Left renal pelvis (tissue), 4 donors: ENCODE results near the gene SBK3. TPM values are rescaled to one million over a fixed set of nuclear protein-coding genes. Genes with fewer than 3 reads are reported as not detected.

ENCODE experiments used
- DNase-seq, 4 donors: peaks; one replicate each; pipeline ENCODE4 v3.0.0-alpha.2; 2013; ENCODE audit warnings: low read depth in 4 of 4, low spot score in 3 of 4
- polyA plus RNA-seq, 4 donors: library from polyadenylated mRNA; unstranded; fragments of 120-200 nt; gene quantifications; one replicate each; pipeline ENCODE4 v1.2.1, GENCODE V29; 2013; ENCODE audit not compliant: insufficient read length in 4 of 4

Gene SBK3
- polyA plus RNA-seq, 4 donors, result 0.15 TPM; not detected in 3

DNA sequence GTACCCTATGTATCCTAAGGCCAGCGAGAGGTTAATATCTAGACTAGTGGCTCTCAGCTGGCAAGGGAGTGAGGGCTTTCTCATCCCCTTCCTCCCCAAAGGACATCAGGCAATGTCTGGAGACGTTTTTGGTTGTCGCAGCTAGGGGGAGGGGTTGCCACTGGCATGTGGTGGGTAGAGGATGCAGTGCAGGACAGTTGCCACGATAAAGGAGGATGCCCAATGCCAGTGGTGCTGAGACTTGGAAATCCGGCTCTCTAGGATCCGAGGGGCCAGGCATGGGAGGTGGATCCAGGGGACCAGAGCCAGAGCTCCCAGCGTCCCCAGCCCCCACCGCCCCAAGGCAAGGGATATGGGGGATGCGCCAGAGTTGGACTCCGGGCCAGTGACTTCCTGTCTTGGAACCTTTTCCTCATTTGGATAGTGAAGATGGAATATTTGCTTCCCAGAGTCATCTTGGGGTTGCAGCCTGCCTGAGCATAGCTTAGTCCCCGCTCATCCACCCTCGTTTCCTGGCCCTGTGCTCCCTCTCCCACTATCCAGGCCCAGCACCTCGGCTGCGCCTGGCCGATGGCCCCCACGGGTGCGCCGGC, 52.2 kb downstream of the SBK3 start:
- no peak for DNase-seq

DNA sequence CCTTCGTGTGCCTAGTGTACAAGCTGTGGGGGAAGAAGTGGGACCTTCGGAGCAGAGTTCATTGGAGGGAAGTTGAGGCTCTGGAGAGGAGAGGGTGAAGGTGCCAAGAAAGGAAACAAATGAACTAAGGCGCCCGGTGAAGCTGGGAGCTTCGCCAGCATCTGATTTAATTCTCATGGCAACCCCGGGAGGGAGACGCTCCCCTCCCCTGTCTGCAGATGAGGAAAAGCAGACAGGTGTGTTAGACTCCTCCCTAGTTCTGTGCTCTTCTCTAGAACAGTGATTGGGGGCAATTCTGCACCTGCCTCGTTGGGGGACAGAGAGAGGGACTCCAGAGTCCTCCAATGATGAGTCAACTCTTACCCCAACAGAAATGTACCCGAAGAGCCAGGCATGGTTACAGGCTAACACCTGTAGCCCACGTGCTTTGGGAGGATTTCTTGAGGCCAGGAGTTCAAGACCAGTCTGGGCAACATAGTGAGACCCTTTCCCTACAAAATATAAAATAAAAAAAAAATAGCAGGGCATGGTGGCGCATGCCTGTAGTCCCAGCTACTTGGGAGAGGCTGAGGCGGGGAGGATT, 52.9 kb downstream of the SBK3 start:
- DNase-seq, result no peak

- no peak for DNase-seq
Observed at GRCh38 chr19:55491546-55492360, 53.6 kb downstream of the SBK3 start.

Other genes starting within 250 kb of the SBK3 start
- gene TMEM150B, start 220.2 kb downstream of the SBK3 start, polyA plus RNA-seq, result 1 to 10 TPM in 2 of 4 donors, under 1 TPM in 2; 0.80 to 2.0 (median 1.0) TPM
- 10 to 100 TPM; 13.3 to 33.5 (median 17.0) TPM for gene KMT5C, start 205.7 kb downstream of the SBK3 start, polyA plus RNA-seq
- gene COX6B2, start 190.8 kb downstream of the SBK3 start, polyA plus RNA-seq, result 1 to 10 TPM in 2 of 4 donors, under 1 TPM in 2; 0.49 to 1.5 (median 0.83) TPM
- under 1 TPM; 0.13 to 0.31 (median 0.17) TPM for gene GARIN5B, start 182.3 kb downstream of the SBK3 start, polyA plus RNA-seq
- gene IL11, start 175.1 kb downstream of the SBK3 start, polyA plus RNA-seq, result 1 to 10 TPM in 2 of 4 donors, under 1 TPM in 2; 0.79 to 1.7 (median 1.1) TPM
- gene TMEM190, start 168.7 kb downstream of the SBK3 start, polyA plus RNA-seq, result under 1 TPM in 2 of 4 donors, not detected in 2; 0.72 to 0.76 TPM
- gene TMEM238, start 161.3 kb downstream of the SBK3 start, polyA plus RNA-seq, result 1 to 10 TPM in 1 of 4 donors, under 1 TPM in 3; 0.31 to 2.2 (median 0.49) TPM
- gene RPL28, start 159.6 kb downstream of the SBK3 start, polyA plus RNA-seq, result 1,000 to 10,000 TPM in 2 of 4 donors, 100 to 1,000 TPM in 2; 965 to 1,435 (median 1,000) TPM
- gene UBE2S, start 137.8 kb downstream of the SBK3 start, polyA plus RNA-seq, result 10 to 100 TPM; 42.3 to 56.0 (median 48.8) TPM
- gene SHISA7, start 102.2 kb downstream of the SBK3 start, polyA plus RNA-seq, result under 1 TPM; 0.13 to 0.33 (median 0.22) TPM
- 10 to 100 TPM; 30.2 to 52.6 (median 33.0) TPM for gene ISOC2, start 83.9 kb downstream of the SBK3 start, polyA plus RNA-seq
- not detected for gene C19orf85, start 80.8 kb downstream of the SBK3 start, polyA plus RNA-seq
- 1 to 10 TPM; 2.1 to 5.3 (median 3.2) TPM for gene ZNF628, start 68.9 kb downstream of the SBK3 start, polyA plus RNA-seq
- gene NAT14, start 60.4 kb downstream of the SBK3 start, polyA plus RNA-seq, result 10 to 100 TPM; 31.4 to 56.7 (median 46.4) TPM
- gene SSC5D, start 57.1 kb downstream of the SBK3 start, polyA plus RNA-seq, result 1 to 10 TPM; 1.9 to 7.0 (median 3.1) TPM
- gene SBK2, start 8.4 kb downstream of the SBK3 start, polyA plus RNA-seq, result under 1 TPM; 0.36 to 0.96 (median 0.80) TPM
- gene ZNF579, start 35.3 kb upstream of the SBK3 start, polyA plus RNA-seq, result 10 to 100 TPM; 12.8 to 22.2 (median 14.1) TPM
- 10 to 100 TPM; 19.0 to 24.4 (median 19.7) TPM for gene FIZ1, start 54.0 kb upstream of the SBK3 start, polyA plus RNA-seq
- 10 to 100 TPM in 1 of 4 donors, 1 to 10 TPM in 3; 4.6 to 13.3 (median 6.7) TPM for gene ZNF524, start 54.7 kb upstream of the SBK3 start, polyA plus RNA-seq
- gene ZNF865, start 60.1 kb upstream of the SBK3 start, polyA plus RNA-seq, result 10 to 100 TPM in 1 of 4 donors, 1 to 10 TPM in 3; 6.8 to 13.0 (median 7.9) TPM
- 10 to 100 TPM in 2 of 4 donors, 1 to 10 TPM in 2; 5.3 to 14.2 (median 9.9) TPM for gene ZNF784, start 79.0 kb upstream of the SBK3 start, polyA plus RNA-seq
- gene ZNF580, start 95.5 kb upstream of the SBK3 start, polyA plus RNA-seq, result 10 to 100 TPM; 36.3 to 63.9 (median 38.9) TPM
- 10 to 100 TPM; 19.1 to 32.4 (median 23.7) TPM for gene ZNF581, start 98.1 kb upstream of the SBK3 start, polyA plus RNA-seq
- gene CCDC106, start 102.7 kb upstream of the SBK3 start, polyA plus RNA-seq, result 10 to 100 TPM; 14.5 to 29.6 (median 19.3) TPM
- 100 to 1,000 TPM; 146 to 227 (median 159) TPM for gene U2AF2, start 109.5 kb upstream of the SBK3 start, polyA plus RNA-seq
- 100 to 1,000 TPM in 2 of 4 donors, 10 to 100 TPM in 2; 66.6 to 152 (median 94.9) TPM for gene EPN1, start 129.7 kb upstream of the SBK3 start, polyA plus RNA-seq
- gene NLRP9, start 192.9 kb upstream of the SBK3 start, polyA plus RNA-seq, result under 1 TPM in 2 of 4 donors, not detected in 2; 0.04 to 0.10 TPM
- not detected for gene RFPL4A, start 213.6 kb upstream of the SBK3 start, polyA plus RNA-seq
- under 1 TPM in 2 of 4 donors, not detected in 2; 0.17 to 0.20 TPM for gene RFPL4AL1, start 223.6 kb upstream of the SBK3 start, polyA plus RNA-seq